Ovary (tissue), 9 donors: Measurements from ENCODE around the gene PARD3. TPM values are rescaled to one million over a fixed set of nuclear protein-coding genes. Genes with fewer than 3 reads are reported as not detected.

Experiments used
- DNase-seq, 5 donors: peaks; one replicate each; pipeline ENCODE4 v3.0.0-alpha.2; 2019 to 2020
- H3K27ac ChIP-seq, 2 donors: fragments of 200-600 bp; one replicate each; pipeline versions ENCODE4 v1.5.1 to v1.8.0; 2019 to 2022
- H3K27me3 ChIP-seq: fragments of 200-600 bp; one replicate; pipeline ENCODE4 v1.8.0; 2022
- H3K36me3 ChIP-seq: fragments of 200-600 bp; sonication (generic); one replicate; pipeline ENCODE4 v1.5.1; 2019
- H3K4me1 ChIP-seq: one replicate; pipeline ENCODE4 v1.8.1; 2013; ENCODE audit warnings: mild to moderate bottlenecking, moderate library complexity; ENCODE audit not compliant: insufficient read depth
- H3K4me3 ChIP-seq: fragments of 200-600 bp; sonication (generic); one replicate; pipeline ENCODE4 v1.5.1; 2017
- H3K9me3 ChIP-seq, 2 donors: fragments of 200-600 bp in 1 of 2; sonication (generic) in 1 of 2; one replicate each; pipeline versions ENCODE4 v1.5.1 to v1.8.1; 2013 to 2019; ENCODE audit warnings: mild to moderate bottlenecking in 1 of 2, moderate library complexity in 1 of 2
- CTCF ChIP-seq, 3 donors: fragments of 450-650 bp in 2 of 3; fragments of 200-600 bp in 1 of 3; IDR thresholded peaks; one replicate each; pipeline versions ENCODE4 v1.5.1 to v1.8.0; 2016 to 2022; ENCODE audit warnings: antibody characterized with exemption in 3 of 3, mild to moderate bottlenecking in 1 of 3
- EP300 ChIP-seq: sonication (generic); formaldehyde crosslinking; IDR thresholded peaks from one replicate; pipeline ENCODE4 v1.6.1; 2017; ENCODE audit warnings: antibody characterized with exemption
- POLR2A ChIP-seq: fragments of 450-650 bp; IDR thresholded peaks from one replicate; pipeline ENCODE4 v1.6.1; 2017; ENCODE audit warnings: antibody characterized with exemption, mild to moderate bottlenecking, moderate library complexity
- WGBS, 3 donors: extraction: QIAGEN DNeasy Blood & Tissue Kit in 1 of 3; methylation state at CpG; one replicate each; pipeline versions ENCODE4 v1.1.5 to v1.1.7; 2013 to 2017; 5-methylcytosine and 5-hydroxymethylcytosine counted together
- intact Hi-C, 4 donors: fragments of 100-400 bp; cut with DNase I; formaldehyde crosslinking; loops; one replicate each; pipeline versions ENCODE4 v1.11.0 to v1.15.1; 2022 to 2023
- polyA plus RNA-seq, 2 donors: library from polyadenylated mRNA; stranded (reverse); fragments of 200-250 nt in 1 of 2; fragments of 350-450 nt in 1 of 2; fragmentation: Illumina TruSeq in 1 of 2; extraction: RNeasy Lipid Tissue Mini Kit (QIAGEN cat#74804) in 1 of 2; gene quantifications; one replicate each; pipeline ENCODE4 v1.2.3, GENCODE V29; 2013 to 2014
- total RNA-seq, 7 donors: library from RNA; depleted of rRNA in 2 of 7; stranded (reverse); fragments of >200 nt in 2 of 7; fragmentation: NEBNext Ultra II Directional in 3 of 7; extraction: Animal tissue kit (Norgen Biotek cat#: 25700) in 3 of 7; gene quantifications; one replicate each; pipeline versions ENCODE4 v1.1.0 to v1.2.4, GENCODE V29; 2016 to 2023
- donor health status: DM: no; HTN: no; CAD: no; lungs with moderate emphysema.
- donor health status: DM: no; HTN: no; CAD: no.
- donor health status: Bipolar disorder and iron deficiency.
- donor health status: DM: yes; HTN: yes; CAD: no.
- donor health status: DM: no; HTN: no; CAD: no.
- donor health status: DM: yes; HTN: yes; CAD: no.

PARD3 gene
- total and polyA plus RNA-seq, 9 donors = 31.8 to 92.3 (median 67.1) TPM

- Histone ChIP-seq H3K27me3 (no peaks in the 10 kb centered on the region), H3K27ac (no peak overlapping the region), H3K36me3 (no peaks in the 10 kb centered on the region), H3K4me3 (no peak overlapping the region), H3K9me3 (no peaks in the 10 kb centered on the region), H3K4me1 (peaks cover 8% of the 10 kb centered on the region)
- WGBS, 3 donors = 15 to 20% (median 17%) methylated on average over 7 of the region's 7 CpGs
- intact Hi-C loops = no loop called here
- TF ChIP-seq POLR2A = no peak
- TF ChIP-seq EP300 = no peak
- TF ChIP-seq CTCF (IDR thresholded peaks at IDR 0.05) = no peak
- no peak for DNase-seq
These were observed 13.9 kb downstream of the PARD3 start for GRCh38 chr10:34801097-34801733.

- H3K27ac ChIP-seq = peak overlapping the region in 1 of 2 donors; percentile 24
- H3K36me3 ChIP-seq = no peaks in the 10 kb centered on the region
- no peak for DNase-seq
- no peak overlapping the region for H3K4me3 ChIP-seq
- 9 to 18% (median 9%) methylated on average over 5 of the region's 5 CpGs for WGBS, 3 donors
- intact Hi-C loops = no loop called here
- TF ChIP-seq EP300 (no peak), CTCF (IDR thresholded peaks at IDR 0.05) (no peak), POLR2A (no peak)
- peaks cover 8% of the 10 kb centered on the region for H3K4me1 ChIP-seq
- H3K9me3 ChIP-seq = no peaks in the 10 kb centered on the region
- H3K27me3 ChIP-seq = no peaks in the 10 kb centered on the region
These were observed 14.5 kb downstream of the PARD3 start for GRCh38 chr10:34800624-34801023.

- Histone ChIP-seq H3K27ac (no peak overlapping the region), H3K9me3 (no peaks in the 10 kb centered on the region), H3K27me3 (no peaks in the 10 kb centered on the region), H3K4me1 (peaks cover 8% of the 10 kb centered on the region), H3K4me3 (no peak overlapping the region), H3K36me3 (no peaks in the 10 kb centered on the region)
- TF ChIP-seq CTCF (IDR thresholded peaks at IDR 0.05) (no peak), EP300 (no peak), POLR2A (no peak)
- intact Hi-C loops = no loop called here
- peak in 1 of 5 donors; percentile 6 for DNase-seq
- WGBS, 3 donors = 92 to 98% (median 95%) methylated on average over 4 of the region's 4 CpGs
These were observed 16.4 kb downstream of the PARD3 start for GRCh38 chr10:34798654-34799053.

GRCh38 chr10:34797155-34797554, 17.9 kb downstream of the PARD3 start:
- no peak overlapping the region for H3K27ac ChIP-seq
- H3K27me3 ChIP-seq = no peaks in the 10 kb centered on the region
- no peaks in the 10 kb centered on the region for H3K36me3 ChIP-seq
- H3K4me3 ChIP-seq = no peak overlapping the region
- peaks cover 11% of the 10 kb centered on the region for H3K4me1 ChIP-seq
- TF ChIP-seq CTCF (IDR thresholded peaks at IDR 0.05) (no peak), POLR2A (no peak), EP300 (no peak)
- 88 to 91% (median 89%) methylated on average over 6 of the region's 6 CpGs for WGBS, 3 donors
- DNase-seq = peak in 1 of 5 donors; percentile 6
- H3K9me3 ChIP-seq = no peaks in the 10 kb centered on the region
- intact Hi-C loops = no loop called here
